Superior temporal gyrus (tissue), 1 donor: ENCODE data around the gene MYCL.

Experiments used
- DNase-seq: peaks from one replicate; pipeline ENCODE4 v3.0.0-alpha.2; 2016; ENCODE audit errors: extremely low spot score

Gene MYCL, protein sequence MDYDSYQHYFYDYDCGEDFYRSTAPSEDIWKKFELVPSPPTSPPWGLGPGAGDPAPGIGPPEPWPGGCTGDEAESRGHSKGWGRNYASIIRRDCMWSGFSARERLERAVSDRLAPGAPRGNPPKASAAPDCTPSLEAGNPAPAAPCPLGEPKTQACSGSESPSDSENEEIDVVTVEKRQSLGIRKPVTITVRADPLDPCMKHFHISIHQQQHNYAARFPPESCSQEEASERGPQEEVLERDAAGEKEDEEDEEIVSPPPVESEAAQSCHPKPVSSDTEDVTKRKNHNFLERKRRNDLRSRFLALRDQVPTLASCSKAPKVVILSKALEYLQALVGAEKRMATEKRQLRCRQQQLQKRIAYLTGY

DNA sequence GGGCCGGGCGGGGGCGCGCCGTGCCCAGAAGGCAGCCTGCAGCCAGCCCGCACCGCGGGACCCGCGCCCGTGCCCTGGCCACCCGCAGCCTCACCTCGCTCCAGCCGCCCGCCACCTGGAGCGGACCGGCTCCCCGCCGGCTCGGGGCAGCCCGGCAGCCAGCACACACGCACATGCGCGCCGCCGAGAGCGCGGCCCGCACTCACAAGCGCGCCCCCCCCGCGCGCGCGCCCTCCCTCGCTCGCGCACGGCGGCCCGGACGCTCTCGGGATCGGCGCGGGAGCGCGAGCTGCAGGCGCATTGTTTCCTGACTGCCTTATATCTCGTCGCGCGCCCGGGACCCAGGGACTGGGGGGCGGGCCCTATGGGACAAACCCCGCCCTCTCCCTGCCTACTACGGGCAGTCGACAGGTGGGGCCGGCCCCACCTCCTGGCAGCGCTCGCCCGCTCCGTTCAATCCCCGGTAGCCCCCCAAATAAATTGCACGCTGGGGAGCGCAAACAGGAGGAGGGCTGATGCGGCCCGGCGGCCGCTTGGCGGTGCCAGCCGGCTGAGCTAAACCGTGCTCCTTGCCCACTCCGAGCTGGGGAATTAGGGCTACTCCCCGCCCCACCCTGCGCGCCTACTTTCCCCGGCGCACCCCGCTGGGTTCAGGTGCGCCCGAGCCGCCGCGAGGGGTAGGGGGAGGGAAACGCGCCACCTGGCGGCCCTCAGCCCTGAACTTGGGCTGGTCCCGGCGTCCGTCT lies at the start of gene MYCL:
Gene MYCL (minus strand): TSS at position 204 of the 746 bp plus-strand sequence. CDS start 483 bp downstream, outside the sequence.
- peak; percentile 64 for DNase-seq

DNA sequence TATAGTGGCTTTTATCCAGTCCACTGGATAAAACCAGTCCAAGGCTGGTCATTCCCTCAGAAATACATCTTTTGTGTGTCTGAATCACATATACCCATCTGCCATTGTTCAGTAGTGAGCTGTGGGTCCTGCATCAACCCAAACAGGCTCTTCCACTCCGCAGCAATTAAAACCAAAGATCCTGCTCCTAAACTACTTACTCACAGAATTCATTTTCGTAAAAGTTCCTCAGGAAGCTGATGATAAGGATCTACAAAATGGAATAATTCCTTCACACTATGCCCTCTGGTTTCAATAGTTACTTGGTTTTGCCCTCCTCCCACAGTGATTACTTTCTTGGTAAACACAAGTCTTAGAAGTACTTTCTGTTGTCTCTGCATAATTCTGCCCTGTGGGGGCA lies 48.2 kb upstream of the MYCL start:
- no peak for DNase-seq

DNA sequence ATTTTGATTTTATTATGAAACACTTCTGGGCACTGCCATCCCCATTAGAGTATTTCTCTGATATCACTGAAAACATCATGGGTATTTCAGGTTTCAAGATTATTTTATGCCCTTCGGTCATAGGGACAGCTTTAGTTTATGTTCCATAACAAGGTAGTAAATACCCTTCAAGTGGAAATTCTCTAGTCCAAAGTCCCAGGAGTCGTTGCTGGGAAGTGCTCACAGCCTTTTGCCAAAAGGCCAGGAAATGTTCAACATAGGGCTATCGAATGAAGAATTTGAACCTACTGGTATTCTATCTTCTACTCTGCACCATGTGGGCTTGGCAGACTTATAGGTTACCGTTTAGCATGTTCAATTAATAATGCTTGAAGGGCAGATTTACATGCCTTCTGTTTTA lies 45.5 kb upstream of the MYCL start:
- DNase-seq: no peak

DNA sequence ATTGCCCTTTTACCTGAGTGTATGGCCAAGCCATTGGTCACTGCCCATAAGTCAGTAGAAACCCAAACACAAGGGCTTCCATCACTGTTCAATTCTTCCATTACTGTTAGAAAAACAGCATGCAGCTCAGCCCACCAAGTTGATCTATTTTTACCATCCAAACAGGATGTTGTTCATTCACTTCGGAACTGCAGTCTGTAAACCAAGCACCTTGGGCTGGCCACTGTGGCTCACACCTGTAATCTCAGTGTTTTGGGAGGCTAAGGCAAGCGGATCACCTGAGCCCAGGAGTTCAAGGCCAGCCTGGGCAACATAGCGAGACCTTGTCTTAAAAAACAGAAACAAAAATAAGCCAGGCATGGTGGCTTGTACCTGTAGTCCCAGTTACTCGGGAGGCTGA lies 44.5 kb upstream of the MYCL start:
- DNase-seq: no peak

DNA sequence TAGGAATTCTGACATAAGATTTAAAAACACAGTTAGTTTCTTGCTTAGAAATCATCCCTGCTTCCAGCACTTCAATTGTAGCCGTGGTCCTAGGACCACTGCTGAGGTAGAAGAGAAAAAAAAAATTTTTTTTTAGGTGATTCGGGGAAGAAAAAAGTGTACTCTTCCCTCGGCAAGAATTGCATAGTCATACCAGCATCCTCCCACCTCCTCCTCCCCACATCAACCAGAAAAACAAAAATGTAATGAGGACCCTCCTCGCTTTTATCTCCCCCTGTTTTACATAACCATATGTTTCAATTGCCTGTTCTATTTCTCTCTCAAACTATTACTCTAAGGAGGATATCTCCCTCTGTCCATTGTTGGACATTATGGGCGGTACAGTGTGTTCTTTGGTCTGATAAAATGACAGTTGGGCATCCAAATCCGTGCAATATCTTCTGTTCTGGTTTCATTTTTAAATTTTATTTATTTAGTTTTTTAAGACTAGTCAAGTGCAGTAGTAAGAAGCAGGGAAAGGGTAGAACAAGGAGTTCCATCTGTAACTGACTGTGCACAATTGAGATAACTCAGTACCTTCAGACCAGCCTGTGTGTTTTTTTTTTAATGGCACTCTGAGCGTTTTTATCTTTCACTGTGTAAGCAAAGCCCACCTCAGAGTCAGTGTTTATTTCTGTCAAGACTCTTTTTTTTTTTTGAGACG lies 42.8 kb upstream of the MYCL start:
- DNase-seq: no peak

DNA sequence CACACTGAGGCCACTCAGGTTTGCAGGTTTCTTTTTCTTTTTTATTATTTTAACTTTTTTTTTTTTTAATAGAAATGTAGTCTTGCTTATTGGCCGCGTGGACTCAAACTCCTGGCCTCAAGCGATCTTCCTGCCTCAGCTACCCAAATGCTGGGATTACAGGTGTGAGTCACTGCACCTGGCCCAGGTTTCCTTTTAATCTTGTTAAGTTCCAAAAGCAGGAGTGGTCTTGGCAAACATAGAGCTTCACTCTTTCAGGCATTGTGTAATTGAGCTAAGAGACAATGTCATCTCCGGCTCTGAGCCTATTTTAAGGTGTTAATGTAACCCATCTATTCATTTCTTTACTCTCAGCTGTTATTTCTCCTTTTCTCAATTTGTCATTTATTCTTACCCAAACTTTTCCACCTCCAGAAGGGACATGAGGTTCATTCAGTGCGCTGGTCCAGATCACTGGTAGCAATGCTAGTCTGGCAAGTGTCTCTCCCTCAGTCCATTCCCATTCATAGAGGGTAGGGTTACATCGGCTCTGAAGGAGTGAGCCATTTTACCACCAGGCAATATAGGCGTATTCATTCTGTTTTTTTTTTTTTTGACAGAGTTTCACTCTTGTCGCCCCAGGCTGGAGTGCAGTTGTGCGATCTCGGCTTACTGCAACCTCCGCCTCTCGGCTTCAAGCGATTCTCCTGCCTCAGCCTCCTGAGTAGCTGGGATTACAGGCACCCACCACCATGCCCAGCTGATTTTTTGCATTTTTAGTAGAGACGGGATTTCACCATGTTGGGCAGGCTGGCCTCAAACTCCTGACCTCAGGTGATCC lies 42.0 kb upstream of the MYCL start:
- no peak for DNase-seq

DNA sequence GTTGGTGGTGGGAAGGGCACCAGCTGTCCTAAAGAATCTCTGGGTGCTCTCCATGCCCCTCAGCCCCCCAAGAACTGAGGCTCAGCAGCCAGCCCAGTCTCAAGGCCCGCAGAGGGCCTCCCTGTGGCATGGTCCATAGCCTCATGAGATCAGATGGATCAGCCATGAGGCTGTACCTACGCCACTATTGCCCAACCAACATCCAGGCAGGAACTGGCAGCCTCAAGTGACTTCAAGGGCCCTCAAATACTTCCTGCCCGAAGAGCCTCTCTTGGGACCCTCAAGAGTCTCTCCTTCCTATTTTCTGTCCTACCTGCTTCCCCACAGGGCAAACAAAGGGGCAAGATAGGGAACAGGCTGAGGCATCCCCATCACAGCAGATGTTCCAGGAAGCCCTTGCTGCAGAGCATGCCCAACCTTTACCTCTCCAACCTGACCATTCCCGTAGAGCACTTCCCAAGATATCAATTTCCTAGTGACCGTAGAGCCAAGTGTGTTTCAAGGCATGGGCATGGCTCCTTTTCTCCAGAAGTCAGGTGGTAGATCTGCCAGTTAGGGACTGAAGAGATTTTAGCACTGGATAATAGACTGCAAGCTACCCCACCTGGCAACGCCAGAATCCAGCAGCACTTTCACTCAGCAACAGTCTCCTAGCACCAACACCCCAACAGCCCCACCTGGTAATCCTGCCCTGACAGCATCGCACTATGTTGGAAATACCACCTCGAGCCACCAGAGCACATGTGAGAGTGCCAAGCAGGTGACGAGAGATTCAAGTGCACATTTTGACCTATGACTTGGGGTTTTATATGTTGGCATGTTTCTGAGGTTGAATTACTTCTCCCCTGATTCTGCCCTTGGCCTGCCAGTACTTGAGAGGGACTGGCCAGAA lies 39.5 kb upstream of the MYCL start:
- DNase-seq: no peak

DNA sequence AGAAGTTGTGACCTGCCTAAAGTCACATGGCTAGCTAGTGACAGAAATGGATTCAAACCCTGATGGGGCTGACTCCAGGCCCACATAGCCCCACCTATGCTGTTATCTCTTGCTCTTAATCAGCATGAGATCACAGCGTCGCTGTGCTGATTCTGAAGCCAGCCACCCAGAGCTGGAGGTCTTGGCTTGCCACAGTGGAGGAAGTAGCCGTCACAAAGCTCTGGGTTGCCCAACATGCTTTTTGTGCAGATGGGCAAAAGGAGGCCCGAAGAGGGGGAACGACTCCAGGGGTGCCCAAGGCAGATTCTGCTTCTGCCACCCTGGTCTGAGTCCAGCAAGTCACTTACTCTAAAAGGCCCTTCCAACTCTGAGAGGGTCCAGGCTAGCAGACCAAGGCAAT lies 38.5 kb upstream of the MYCL start:
- DNase-seq: no peak

DNA sequence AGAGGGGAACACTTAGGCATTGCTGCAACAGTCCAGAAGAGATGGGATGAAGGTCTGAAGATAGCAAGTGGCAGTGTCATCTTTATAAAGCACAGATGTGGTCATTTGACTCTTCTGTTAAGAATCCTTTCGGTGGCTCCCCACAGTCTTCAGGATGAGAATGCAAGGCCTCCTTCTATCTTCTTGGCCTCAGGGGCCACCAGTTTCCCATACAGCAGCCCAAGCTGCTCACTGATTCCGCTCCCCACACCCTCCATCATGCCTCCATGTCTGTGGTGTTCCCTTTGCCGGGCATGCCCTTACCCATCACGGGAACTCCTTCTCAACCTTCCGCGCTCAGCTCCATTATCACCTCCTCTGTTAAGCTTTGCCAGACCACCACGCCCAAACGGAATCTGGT lies 37.1 kb upstream of the MYCL start:
- no peak for DNase-seq

DNA sequence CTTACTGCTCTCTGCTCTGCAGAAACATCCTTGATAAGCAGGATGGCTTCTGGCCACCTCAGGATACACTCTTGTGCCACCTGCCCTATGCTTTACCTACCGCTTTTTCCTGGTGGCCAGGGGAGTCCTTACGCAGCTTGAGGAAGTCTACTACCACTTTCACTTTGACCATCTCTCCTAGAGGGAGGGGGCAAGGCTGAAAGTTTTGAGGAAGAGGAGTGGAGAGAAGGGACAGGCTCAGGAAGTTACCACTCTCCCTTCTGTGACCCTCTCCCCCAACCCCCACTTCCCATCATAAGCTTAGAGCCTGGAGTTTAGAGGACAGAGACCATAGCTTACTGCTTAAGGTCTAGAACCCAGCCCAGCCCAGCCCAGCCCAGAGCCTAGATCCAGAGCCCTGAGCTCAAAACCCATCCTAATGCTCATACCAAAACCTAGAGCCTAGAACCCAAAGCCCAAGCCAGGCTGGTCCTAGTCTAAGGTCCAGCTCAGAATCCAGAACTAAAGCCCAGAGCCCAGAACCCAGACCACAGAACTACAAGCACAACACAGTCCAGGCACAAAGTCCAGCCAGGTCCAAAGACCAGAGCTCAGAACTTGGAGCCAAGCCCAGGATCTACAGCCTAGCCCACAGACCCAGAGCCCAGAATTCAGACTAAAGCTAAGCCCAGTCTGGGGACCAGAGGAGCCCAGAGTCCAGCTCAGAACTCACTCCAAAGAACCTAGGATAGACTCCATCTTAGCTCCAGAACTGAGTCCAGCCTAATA lies 35.2 kb upstream of the MYCL start:
- DNase-seq: no peak

DNA sequence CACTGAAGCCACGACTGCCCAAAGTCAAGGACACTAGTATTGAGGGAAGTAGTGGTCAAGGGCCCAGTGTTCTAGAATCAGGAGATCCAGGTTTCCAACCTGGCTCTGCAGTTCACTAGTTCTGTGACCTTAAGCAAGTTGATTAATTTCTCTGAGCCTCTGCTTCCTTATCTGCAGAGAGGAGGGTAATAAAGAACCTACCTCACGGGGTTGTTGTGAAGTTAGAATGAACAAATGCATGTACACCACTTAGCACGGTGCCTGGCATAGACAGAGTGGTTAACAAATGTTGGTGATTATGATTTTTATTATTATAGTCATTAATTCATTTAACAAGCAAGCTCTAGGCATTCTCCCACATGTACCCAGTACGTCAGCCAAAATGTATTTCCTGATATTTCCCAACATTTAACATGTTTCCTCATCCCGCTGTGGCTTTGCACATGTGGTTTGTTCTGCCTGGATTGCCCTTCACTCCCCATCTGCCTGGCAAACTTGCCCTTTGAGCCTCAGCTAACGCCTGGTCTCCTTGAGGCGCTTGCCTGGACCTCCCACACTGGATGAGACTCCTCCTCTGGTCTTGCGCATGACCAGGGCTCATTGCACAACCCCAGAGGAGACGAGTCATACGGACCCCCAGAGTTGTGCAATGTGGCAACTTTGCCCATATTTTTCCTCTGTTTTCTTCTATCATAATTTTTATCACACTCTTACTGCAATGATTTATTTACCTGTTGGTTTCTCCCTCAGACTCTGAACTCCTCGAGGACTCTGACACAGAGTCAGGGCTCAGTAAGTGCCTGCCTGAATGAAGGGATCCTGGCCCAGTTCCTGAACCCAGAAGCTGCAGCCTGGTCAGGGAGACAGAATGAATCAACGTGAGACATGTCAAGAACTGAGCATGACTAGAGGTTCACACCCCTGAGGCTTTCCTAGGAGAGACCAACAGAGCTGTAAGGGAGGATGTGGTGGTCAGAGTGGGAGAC lies 32.5 kb upstream of the MYCL start:
- no peak for DNase-seq

DNA sequence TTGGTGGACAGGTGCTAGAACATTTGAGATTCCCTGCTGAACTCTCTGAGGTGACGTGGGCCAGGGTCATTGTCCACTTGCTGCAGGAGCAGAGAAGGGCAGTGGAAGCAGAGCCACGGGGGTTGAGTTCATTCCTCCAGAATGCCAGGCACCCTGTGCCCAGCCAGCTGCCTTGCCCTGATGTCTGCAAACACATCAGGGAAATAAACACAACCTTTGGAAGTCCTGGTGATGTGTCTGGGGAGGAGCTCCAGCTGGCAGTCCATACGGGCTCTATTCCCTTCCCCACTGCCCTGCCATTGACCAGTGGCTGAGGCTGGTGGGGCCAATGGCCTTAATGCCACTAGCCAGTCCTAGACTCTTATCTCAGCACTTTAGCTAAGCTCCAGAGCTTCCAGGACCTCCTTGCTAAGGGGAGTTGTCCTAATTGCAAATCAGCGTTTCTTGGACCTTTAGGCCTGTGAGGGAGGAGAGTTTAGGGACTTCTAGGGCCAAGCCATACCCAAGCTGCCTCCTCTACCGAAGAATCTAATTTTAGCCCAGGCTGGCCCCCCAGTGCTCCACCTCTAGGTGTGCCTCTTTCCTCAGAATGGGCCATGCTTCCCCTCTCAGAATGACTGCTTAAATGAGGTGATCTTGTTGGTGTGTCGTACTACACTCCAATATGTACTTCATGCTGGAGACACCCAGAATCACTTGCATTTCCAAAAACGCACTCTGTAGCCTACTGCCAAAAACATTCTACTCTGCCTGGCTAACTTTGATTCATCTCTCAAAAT lies 27.3 kb upstream of the MYCL start:
- no peak for DNase-seq

DNA sequence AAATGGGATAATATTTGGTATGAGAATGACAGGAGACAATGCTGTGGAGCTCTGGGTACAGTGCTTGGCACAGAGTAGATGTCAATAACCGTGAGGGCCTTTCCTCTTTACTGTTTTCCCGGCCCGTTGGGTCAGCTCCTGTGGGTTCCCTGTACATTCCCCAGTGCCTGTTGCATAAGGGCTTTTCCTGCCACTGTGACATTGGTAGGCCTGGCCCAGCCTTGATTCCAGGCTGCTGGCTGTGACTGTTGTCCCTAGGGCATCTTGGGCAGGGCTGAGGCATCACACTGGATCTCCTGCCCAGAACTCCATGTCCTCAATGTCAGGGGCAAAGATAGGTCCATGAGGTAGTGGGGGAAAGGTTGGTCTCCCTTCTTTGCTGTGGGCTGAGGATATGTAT lies 25.8 kb upstream of the MYCL start:
- no peak for DNase-seq

DNA sequence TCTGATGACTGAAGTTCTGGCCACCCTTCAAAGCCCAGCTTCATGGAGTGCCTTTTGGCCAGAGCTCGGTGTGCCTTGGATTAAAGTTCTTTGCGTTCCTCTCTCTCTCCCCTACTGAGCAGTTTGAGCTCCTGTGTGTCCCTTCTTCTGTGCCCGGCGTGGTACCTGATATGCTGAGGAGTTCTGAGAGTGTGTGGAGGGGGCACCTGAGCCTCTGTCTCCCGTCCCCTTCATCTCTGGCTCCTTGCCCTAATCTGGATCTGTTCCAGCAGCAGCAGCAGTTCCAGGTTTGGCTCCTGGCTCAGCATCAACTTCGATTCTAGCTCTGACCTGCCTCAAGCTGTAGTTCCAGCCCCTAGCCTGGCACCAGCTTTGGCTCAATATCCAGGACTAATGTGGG lies 25.1 kb upstream of the MYCL start:
- no peak for DNase-seq

DNA sequence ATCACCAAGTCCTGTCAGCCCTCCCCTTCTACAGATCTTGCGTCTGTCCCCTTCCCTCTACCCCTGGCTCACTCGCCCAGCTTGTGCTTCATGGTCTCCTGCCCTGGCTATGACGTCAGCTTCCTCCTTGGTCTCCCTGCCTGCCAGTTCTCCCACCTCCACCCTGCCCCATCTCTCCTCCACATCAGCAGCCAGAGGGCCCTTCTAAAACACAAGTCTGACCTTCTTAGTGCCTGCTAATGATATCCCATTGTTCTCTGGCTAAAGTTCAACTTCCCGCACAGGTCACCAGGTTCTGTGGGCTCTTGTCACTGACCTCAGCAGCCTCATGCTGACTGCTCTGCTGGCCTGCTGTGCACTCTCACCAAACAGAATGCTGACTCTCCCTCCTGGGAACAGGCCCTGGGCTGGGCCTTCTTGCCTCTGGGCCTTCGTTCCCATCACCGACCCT lies 24.7 kb upstream of the MYCL start:
- DNase-seq: no peak

DNA sequence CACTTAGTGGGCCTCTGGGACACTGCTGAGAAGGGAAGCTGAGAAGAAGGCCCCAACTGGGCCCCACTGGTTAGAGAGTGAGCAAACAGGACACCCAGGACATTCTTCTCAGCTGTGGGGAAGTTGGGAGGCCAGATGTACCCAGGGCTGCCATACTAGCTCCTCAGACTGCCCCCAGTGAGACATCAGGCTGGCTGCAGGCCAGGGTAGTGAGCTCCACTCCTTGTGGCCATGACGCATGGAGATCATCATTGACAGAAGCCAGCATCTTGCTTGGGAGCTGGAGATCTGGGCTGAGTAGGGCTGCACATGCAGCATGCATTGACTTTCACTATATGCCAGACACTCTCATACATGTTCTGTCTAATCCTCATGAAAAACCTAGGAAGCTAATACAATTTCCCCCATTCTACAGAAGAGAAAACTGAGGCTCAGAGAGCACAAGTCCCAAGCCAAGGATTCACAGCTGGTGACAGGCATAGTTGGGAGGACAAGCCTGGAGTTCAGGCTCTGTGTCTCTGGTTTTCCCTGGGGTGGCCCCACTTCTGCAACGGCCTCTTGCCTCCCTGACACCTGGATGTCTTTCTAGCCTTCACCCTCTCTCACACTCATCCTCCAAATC lies 24.1 kb upstream of the MYCL start:
- DNase-seq: no peak

DNA sequence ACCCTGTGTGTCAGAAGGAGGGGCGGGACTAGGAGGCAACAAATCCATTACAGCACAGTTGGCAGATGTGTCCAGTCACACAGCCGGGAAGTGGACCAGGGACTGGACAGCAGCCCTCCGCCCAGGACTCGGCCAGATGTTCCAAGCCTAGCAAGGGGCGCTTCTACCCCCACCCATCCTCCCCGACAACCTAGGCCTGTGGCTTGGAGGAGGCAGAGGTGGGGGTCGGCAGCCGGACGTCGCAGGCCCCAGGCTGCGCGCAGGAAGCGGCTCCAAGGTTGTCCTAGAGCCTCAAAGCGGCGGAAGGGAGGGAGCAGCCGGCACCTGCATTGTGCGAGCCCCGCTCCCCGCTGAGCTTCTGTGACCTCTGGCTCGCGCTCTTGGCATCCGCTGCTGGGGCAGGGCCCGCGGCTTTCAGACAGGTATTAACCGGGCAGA lies 20.6 kb upstream of the MYCL start:
- no peak for DNase-seq
